HFF-Myc (cell line): Measurements from ENCODE around the gene GREB1L.
A peak's percentile ranks its signal among the peaks of the same experiment; 100 is the strongest.

Experiments used
- DNase-seq: peaks from one replicate; pipeline ENCODE4 v3.0.0-alpha.2; 2011; ENCODE audit warnings: low read depth; ENCODE audit errors: extremely low read depth
- H3K4me3 ChIP-seq: replicated peaks from 2 replicates; pipeline ENCODE4 v1.5.1; 2011; ENCODE audit warnings: low read depth, mild to moderate bottlenecking, control low read depth, low read length
- TF ChIP-seq, protein P1 (sequence below): IDR thresholded peaks from 2 replicates; pipeline ENCODE4 v1.5.1; 2012; ENCODE audit warnings: mild to moderate bottlenecking, low read depth, low read length, control low read depth; ENCODE audit errors: missing control alignments

Gene GREB1L

DNA sequence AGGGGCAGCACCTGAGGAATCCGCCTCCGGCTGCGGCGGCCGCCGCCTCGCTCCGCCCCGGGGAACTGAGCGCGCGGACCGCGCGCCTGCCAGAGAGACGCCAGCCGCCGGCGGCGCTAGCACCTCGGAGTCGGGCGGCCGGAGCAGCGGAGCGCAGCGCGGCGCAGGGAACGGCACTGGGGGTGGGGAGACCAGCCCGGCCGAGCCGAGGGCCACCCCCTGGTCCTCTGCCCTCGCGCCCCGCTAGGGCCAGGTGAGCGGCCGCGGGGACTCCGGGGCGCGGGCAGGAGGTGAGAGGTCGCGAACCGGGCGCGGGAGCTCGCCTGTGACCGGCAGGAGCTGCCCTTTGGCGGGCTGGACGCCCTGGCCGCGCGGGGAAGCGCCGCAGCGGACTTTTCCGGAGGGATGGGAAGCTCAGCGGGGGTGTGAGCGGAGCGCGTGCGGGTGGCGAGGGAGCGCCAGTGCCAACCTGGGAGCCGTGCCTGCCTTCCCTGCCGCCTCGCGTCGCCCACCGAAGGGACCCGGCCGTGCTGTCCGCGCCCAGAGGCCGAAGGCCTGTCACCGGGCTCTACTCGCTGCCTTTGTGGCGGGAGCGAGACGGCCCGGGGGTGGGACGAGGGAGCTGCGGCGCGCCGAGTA, at the start of gene GREB1L:
GREB1L (plus strand) TSS at position 92 of the 639 bp plus-strand sequence. CDS start 141,287 bp downstream, outside the sequence.
- H3K4me3 ChIP-seq, result peak within 1 kb of the TSS; percentile 63
- TF ChIP-seq, protein P1, sequence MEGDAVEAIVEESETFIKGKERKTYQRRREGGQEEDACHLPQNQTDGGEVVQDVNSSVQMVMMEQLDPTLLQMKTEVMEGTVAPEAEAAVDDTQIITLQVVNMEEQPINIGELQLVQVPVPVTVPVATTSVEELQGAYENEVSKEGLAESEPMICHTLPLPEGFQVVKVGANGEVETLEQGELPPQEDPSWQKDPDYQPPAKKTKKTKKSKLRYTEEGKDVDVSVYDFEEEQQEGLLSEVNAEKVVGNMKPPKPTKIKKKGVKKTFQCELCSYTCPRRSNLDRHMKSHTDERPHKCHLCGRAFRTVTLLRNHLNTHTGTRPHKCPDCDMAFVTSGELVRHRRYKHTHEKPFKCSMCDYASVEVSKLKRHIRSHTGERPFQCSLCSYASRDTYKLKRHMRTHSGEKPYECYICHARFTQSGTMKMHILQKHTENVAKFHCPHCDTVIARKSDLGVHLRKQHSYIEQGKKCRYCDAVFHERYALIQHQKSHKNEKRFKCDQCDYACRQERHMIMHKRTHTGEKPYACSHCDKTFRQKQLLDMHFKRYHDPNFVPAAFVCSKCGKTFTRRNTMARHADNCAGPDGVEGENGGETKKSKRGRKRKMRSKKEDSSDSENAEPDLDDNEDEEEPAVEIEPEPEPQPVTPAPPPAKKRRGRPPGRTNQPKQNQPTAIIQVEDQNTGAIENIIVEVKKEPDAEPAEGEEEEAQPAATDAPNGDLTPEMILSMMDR, result no peak
- DNase-seq, result no peak

- no peak for DNase-seq
- no peak overlapping the region for H3K4me3 ChIP-seq
- TF ChIP-seq, protein P1, result no peak
Measured at GRCh38 chr18:21192308-21192624, 49.8 kb upstream of the GREB1L start.

- TF ChIP-seq, protein P1, result peak; percentile 43
- DNase-seq, result peak; percentile 29
- no peak overlapping the region for H3K4me3 ChIP-seq
Measured at GRCh38 chr18:21194871-21195771, 46.9 kb upstream of the GREB1L start.

GRCh38 chr18:21196426-21196825, 45.6 kb upstream of the GREB1L start:
- no peak for DNase-seq
- H3K4me3 ChIP-seq, result no peak overlapping the region
- TF ChIP-seq, protein P1, result no peak

DNA sequence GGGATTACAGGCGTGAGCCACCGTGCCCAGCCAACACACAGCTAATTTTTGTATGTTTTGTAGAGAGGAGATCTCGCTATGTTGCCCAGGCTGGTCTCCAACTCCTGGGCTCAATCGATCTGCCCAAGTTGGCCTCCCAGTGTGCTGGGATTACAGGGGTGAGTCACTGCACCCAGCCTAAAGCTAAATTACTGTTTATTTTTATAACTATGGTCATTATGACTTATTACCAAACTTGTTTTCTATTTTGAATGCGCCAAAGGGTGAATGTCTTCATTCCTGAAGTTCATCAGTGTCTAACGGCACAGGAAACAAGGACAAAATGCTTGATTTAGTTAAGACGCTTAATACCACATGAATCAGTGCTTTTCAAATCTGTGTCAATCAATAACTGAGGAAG, 38.9 kb upstream of the GREB1L start:
- H3K4me3 ChIP-seq, result no peak overlapping the region
- no peak for DNase-seq
- TF ChIP-seq, protein P1, result no peak

- TF ChIP-seq, protein P1, result no peak
- no peak for DNase-seq
- no peak overlapping the region for H3K4me3 ChIP-seq
Measured at GRCh38 chr18:21203542-21204241, 38.3 kb upstream of the GREB1L start.
